ENCODE results near the gene CCDC50. TPM values are rescaled to one million over a fixed set of nuclear protein-coding genes. Genes with fewer than 3 reads are reported as not detected.

The CCDC50 gene
- total RNA-seq, 1 donor from 2014 or later: 58.7 TPM

DNA sequence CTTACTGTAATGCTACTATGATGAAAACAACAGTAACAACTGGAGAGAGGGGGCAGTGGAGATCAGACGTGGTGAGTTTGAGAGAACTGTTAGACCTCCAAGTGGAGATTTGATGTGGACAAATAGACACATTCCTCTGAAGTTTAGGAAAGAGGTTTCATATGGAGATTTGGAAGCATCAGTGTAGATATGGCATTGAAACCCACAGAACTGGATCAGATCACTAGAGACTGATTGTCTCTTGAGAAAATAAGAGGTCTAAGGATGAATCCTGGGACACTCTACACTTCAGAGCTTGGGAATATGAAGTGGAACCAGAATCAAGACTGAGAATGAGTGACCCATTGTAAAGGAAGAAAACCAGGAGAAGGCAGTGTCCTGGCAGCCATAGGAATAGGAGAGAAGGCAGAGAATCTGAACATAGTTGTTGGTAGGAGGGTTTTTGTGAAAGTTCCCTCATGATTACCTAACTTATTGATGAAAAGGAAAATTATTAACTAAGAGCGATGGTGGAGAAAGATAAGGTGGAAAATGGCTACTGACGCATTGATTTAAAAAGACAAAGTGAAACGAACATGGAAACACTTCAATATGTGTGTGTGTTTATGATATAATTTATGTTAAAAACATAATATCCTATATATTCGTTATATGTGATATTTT is 102.1 kb downstream of the CCDC50 start:
- intact Hi-C loops (cut with DNase I): no loop called here
- no peak for DNase-seq (ENCODE audit: extremely low spot score in 2 of 2)
- no peak overlapping the region for H3K4me3 ChIP-seq
- no peaks in the 10 kb centered on the region for H3K9me3 ChIP-seq
- TF ChIP-seq POLR2A (IDR thresholded peaks at IDR 0.05): no peak
- TF ChIP-seq, protein P1, sequence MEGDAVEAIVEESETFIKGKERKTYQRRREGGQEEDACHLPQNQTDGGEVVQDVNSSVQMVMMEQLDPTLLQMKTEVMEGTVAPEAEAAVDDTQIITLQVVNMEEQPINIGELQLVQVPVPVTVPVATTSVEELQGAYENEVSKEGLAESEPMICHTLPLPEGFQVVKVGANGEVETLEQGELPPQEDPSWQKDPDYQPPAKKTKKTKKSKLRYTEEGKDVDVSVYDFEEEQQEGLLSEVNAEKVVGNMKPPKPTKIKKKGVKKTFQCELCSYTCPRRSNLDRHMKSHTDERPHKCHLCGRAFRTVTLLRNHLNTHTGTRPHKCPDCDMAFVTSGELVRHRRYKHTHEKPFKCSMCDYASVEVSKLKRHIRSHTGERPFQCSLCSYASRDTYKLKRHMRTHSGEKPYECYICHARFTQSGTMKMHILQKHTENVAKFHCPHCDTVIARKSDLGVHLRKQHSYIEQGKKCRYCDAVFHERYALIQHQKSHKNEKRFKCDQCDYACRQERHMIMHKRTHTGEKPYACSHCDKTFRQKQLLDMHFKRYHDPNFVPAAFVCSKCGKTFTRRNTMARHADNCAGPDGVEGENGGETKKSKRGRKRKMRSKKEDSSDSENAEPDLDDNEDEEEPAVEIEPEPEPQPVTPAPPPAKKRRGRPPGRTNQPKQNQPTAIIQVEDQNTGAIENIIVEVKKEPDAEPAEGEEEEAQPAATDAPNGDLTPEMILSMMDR (IDR thresholded peaks at IDR 0.05): no peak
- no peak for TF ChIP-seq POLR2AphosphoS5 (IDR thresholded peaks at IDR 0.05; ENCODE audit: insufficient read depth in 1 of 2, low read depth in 1 of 2)
- no peak overlapping the region for H3K27ac ChIP-seq
- H3K36me3 ChIP-seq: no peaks in the 10 kb centered on the region
- no peaks in the 10 kb centered on the region for H3K4me1 ChIP-seq
- H3K27me3 ChIP-seq: no peaks in the 10 kb centered on the region

DNA sequence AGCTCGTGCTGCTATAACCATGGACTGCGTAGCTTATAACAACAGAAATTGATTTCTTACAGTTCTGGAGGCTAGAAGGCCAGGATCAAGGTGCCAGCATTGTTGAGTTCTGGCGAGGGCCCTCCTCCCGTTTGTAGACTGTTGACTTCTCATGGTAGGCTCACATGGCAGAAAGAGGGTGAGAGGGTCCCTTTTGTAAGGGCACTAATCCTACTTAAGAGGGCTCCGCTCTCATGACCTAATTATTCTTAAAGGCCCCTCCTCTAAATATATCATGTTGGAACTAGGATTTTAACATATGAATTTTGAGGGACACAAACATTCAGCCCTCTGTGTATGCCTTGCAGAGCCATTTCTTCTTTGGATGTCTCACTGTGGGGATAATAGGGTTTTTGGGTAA is 103.0 kb downstream of the CCDC50 start:
- no peak for DNase-seq (ENCODE audit: extremely low spot score in 2 of 2)
- H3K9me3 ChIP-seq: no peaks in the 10 kb centered on the region
- no peaks in the 10 kb centered on the region for H3K36me3 ChIP-seq
- TF ChIP-seq POLR2A (IDR thresholded peaks at IDR 0.05) (no peak), POLR2AphosphoS5 (IDR thresholded peaks at IDR 0.05; ENCODE audit: insufficient read depth in 1 of 2, low read depth in 1 of 2) (no peak)
- TF ChIP-seq, protein P1 (IDR thresholded peaks at IDR 0.05): no peak
- no peaks in the 10 kb centered on the region for H3K27me3 ChIP-seq
- intact Hi-C loops (cut with DNase I): no loop called here
- no peaks in the 10 kb centered on the region for H3K4me1 ChIP-seq
- no peak overlapping the region for H3K4me3 ChIP-seq
- H3K27ac ChIP-seq: no peak overlapping the region

DNA sequence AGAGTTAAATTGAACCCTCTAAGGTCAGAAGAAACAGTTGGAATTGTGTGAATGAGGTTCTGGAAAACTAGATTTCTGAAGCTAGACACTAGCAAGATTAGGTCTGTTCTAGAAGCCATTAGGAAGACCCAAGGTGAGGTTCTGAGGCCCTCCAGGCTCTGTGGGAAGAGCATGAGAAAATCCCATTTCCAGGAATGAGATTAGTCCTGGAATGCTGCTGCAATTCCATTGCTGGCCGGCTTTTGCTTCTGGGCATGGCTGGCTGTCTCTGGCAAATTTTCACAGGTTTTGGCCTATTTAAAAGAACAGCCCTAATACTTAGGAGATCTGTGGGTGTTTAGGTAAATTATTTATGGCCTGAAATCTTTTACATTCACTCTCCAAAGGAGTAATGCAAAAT is 104.8 kb downstream of the CCDC50 start:
- TF ChIP-seq, protein P1 (IDR thresholded peaks at IDR 0.05): no peak
- no peak for TF ChIP-seq POLR2AphosphoS5 (IDR thresholded peaks at IDR 0.05; ENCODE audit: insufficient read depth in 1 of 2, low read depth in 1 of 2)
- no peak for TF ChIP-seq POLR2A (IDR thresholded peaks at IDR 0.05)
- no peak overlapping the region for H3K27ac ChIP-seq
- no peaks in the 10 kb centered on the region for H3K36me3 ChIP-seq
- H3K4me3 ChIP-seq: no peak overlapping the region
- H3K27me3 ChIP-seq: no peaks in the 10 kb centered on the region
- intact Hi-C loops (cut with DNase I): no loop called here
- no peaks in the 10 kb centered on the region for H3K9me3 ChIP-seq
- H3K4me1 ChIP-seq: no peaks in the 10 kb centered on the region
- DNase-seq (ENCODE audit: extremely low spot score in 2 of 2): no peak

DNA sequence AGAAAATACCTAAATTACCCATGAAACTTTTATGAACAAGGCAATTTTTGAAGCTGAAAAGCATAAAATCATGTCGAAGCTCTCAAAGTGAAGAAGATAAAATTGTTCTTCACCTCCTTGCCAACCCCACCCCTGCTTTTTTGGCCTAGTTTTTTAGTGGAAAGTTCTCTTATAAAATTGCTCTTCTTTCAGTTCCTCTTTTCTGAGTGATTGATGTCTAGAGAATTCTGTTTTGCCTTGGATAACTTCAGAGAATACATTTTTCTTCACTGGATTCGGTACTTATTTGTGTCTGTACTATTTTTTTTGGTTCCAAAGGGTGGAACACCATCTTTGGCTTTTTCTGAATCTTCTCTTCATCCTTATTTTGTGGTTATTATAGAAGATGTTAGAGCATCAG is 106.8 kb downstream of the CCDC50 start:
- no peaks in the 10 kb centered on the region for H3K27me3 ChIP-seq
- DNase-seq (ENCODE audit: extremely low spot score in 2 of 2): no peak
- no peaks in the 10 kb centered on the region for H3K36me3 ChIP-seq
- intact Hi-C loops (cut with DNase I): no loop called here
- no peak overlapping the region for H3K27ac ChIP-seq
- no peak for TF ChIP-seq POLR2A (IDR thresholded peaks at IDR 0.05)
- TF ChIP-seq POLR2AphosphoS5 (IDR thresholded peaks at IDR 0.05; ENCODE audit: insufficient read depth in 1 of 2, low read depth in 1 of 2): no peak
- TF ChIP-seq, protein P1 (IDR thresholded peaks at IDR 0.05): no peak
- no peak overlapping the region for H3K4me3 ChIP-seq
- no peaks in the 10 kb centered on the region for H3K4me1 ChIP-seq
- H3K9me3 ChIP-seq: no peaks in the 10 kb centered on the region

DNA sequence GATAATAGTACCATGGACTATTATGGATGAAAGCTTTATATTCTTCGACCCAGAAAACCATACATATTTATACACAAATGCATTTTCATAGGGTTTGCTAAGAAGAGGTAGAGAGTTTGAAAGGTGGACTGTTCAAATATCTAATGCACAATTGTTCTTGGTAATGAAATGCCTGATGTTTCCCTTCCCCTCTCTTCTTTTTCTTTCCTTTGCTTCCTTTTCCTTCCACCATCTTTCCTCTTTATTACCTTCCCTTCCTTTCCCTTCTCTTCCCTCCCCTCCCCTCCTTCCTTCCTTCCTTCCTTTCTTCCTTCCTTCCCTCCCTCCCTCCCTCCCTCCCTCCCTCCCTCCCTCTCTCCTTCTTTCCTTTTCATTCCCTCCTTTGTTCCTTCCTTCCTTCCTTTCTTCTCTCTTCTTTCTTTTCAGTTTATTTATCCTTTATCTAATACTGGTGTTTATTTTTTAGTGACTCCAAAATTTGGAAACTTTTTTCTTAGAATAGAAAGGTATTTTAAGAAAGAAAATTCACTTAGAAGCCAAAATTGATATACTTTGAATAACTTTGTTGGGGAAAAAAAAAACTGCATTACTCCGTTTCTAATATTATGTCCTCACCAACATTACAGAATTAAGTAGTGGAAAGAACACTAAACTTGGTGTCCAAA is 109.1 kb downstream of the CCDC50 start:
- DNase-seq (ENCODE audit: extremely low spot score in 2 of 2): no peak
- intact Hi-C loops (cut with DNase I): no loop called here
- Histone ChIP-seq H3K27ac (no peak overlapping the region), H3K4me1 (no peaks in the 10 kb centered on the region), H3K4me3 (no peak overlapping the region), H3K36me3 (no peaks in the 10 kb centered on the region), H3K9me3 (no peaks in the 10 kb centered on the region), H3K27me3 (no peaks in the 10 kb centered on the region)
- no peak for TF ChIP-seq POLR2AphosphoS5 (IDR thresholded peaks at IDR 0.05; ENCODE audit: insufficient read depth in 1 of 2, low read depth in 1 of 2)
